Keratinocyte (primary cell): ENCODE measurements around the gene ASCC3. TPM values are rescaled to one million over a fixed set of nuclear protein-coding genes. Genes with fewer than 3 reads are reported as not detected.

ENCODE experiments used
- DNase-seq: peaks from one replicate; pipeline ENCODE4 v3.0.0-alpha.2; 2011; ENCODE audit warnings: low read depth, missing footprints, low spot score
- FAIRE-seq: peaks from 2 replicates; lab custom pipeline; 2011; peaks lifted over from hg19 to GRCh38; lab: Jason Lieb, UNC
- H2AFZ ChIP-seq: 2 replicates; pipeline ENCODE4 v1.6.0; 2012; ENCODE audit warnings: low read length, control low read depth, inconsistent platforms; ENCODE audit not compliant: control insufficient read depth
- H3K27ac ChIP-seq: 2 replicates; pipeline ENCODE4 v1.5.1; 2011; ENCODE audit warnings: low read length; ENCODE audit not compliant: control insufficient read depth, insufficient read depth
- H3K27me3 ChIP-seq: 3 replicates; pipeline ENCODE4 v1.6.0; 2011; ENCODE audit warnings: low read length; ENCODE audit not compliant: control insufficient read depth, insufficient read depth; ENCODE audit errors: extremely low read depth
- H3K36me3 ChIP-seq, 2 experiments: 2 replicates in 1 of 2; 3 replicates in 1 of 2; pipeline ENCODE4 v1.5.1; 2011; ENCODE audit warnings: low read length in 2 of 2, mild to moderate bottlenecking in 1 of 2; ENCODE audit not compliant: control insufficient read depth in 2 of 2, insufficient read depth in 2 of 2; ENCODE audit errors: extremely low read depth in 1 of 2
- H3K4me1 ChIP-seq: 3 replicates; pipeline ENCODE4 v1.5.1; 2011; ENCODE audit warnings: low read length; ENCODE audit not compliant: control insufficient read depth, insufficient read depth; ENCODE audit errors: extremely low read depth
- H3K4me2 ChIP-seq: 3 replicates; pipeline ENCODE4 v1.6.0; 2011; ENCODE audit warnings: low read depth, low read length; ENCODE audit not compliant: control insufficient read depth, insufficient read depth; ENCODE audit errors: extremely low read depth
- H3K4me3 ChIP-seq, 3 experiments: fragments of 200-600 bp in 1 of 3; sonication (generic) in 1 of 3; 2 replicates in 2 of 3; 3 replicates in 1 of 3; pipeline ENCODE4 v1.5.1; 2011 to 2016; ENCODE audit warnings: low read length in 3 of 3, mild to moderate bottlenecking in 3 of 3, control low read depth in 2 of 3, inconsistent platforms in 1 of 3, low read depth in 1 of 3, mixed read lengths in 1 of 3, mixed run types in 1 of 3, moderate library complexity in 1 of 3; ENCODE audit not compliant: control insufficient read depth in 2 of 3, insufficient read depth in 2 of 3; ENCODE audit errors: extremely low read depth in 1 of 3
- H3K79me2 ChIP-seq: 2 replicates; pipeline ENCODE4 v1.6.0; 2012; ENCODE audit warnings: low read length; ENCODE audit not compliant: control insufficient read depth, insufficient read depth
- H3K9ac ChIP-seq: 3 replicates; pipeline ENCODE4 v1.6.0; 2011; ENCODE audit warnings: low read length; ENCODE audit not compliant: control insufficient read depth, insufficient read depth; ENCODE audit errors: extremely low read depth
- H3K9me1 ChIP-seq: 3 replicates; pipeline ENCODE4 v1.6.0; 2011; ENCODE audit warnings: low read length; ENCODE audit not compliant: control insufficient read depth, insufficient read depth; ENCODE audit errors: extremely low read depth
- H3K9me3 ChIP-seq: 2 replicates; pipeline ENCODE4 v1.5.1; 2012; ENCODE audit warnings: low read depth, low read length; ENCODE audit not compliant: control insufficient read depth
- H4K20me1 ChIP-seq: 3 replicates; pipeline ENCODE4 v1.6.0; 2011; ENCODE audit warnings: low read length; ENCODE audit not compliant: control insufficient read depth, insufficient read depth; ENCODE audit errors: extremely low read depth
- CTCF ChIP-seq, 3 experiments: IDR thresholded peaks in 1 of 3; conservative IDR thresholded peaks in 1 of 3; optimal IDR thresholded peaks in 1 of 3; 2 replicates in 2 of 3; 3 replicates in 1 of 3; pipeline versions ENCODE3 to v1.5.1; 2011; ENCODE audit warnings: low read length in 3 of 3, mild to moderate bottlenecking in 3 of 3, moderate library complexity in 2 of 3, control low read depth in 1 of 3, inconsistent platforms in 1 of 3; ENCODE audit not compliant: insufficient read depth in 2 of 3; ENCODE audit errors: extremely low read depth in 1 of 3
- EZH2 ChIP-seq: IDR thresholded peaks from one replicate; pipeline ENCODE4 v1.6.1; 2012; ENCODE audit warnings: inconsistent platforms, mild to moderate bottlenecking, low read length, moderate library complexity
- dilution Hi-C: fragments of 300-500 bp; cut with MboI; formaldehyde crosslinking; loops from one replicate; pipeline ENCODE4 v1.7.0; 2020; ENCODE audit warnings: low sequenced_read_pairs; ENCODE audit not compliant: extremely low pct_ligation_motif_present
- polyA plus RNA-seq, 5 experiments: library from polyadenylated mRNA; depleted of rRNA in 3 of 5; stranded (reverse) in 3 of 5; stranded (forward) in 1 of 5; unstranded in 1 of 5; fragments of >200 nt; gene quantifications; 1 replicate in 1 of 5; 2 replicates in 3 of 5; 3 replicates in 1 of 5; pipeline versions ENCODE4 v1.2.1 to v1.2.3, GENCODE V29; 2011 to 2012; ENCODE audit warnings: missing spikeins in 2 of 5, low read depth in 1 of 5, low replicate concordance in 1 of 5

Gene ASCC3
- polyA plus RNA-seq, 1 donor (not counting 4 experiments of a cell fraction or from before 2014, with no cell fraction given), result 58.6 TPM

GRCh38 chr6:100622907-100623692, 258.0 kb downstream of the ASCC3 start:
- H3K9me3 ChIP-seq, result peaks cover 2% of the 10 kb centered on the region
- H3K9ac ChIP-seq, result no peak overlapping the region
- dilution Hi-C loops, result no loop called here
- no peaks in the 10 kb centered on the region for H3K27me3 ChIP-seq
- H2AFZ ChIP-seq, result no peak overlapping the region
- no peak overlapping the region for H3K4me2 ChIP-seq
- H3K36me3 ChIP-seq, result no peaks in the 10 kb centered on the region
- peaks cover 17% of the 10 kb centered on the region for H3K4me1 ChIP-seq
- H3K4me3 ChIP-seq, result no peak overlapping the region
- no peak overlapping the region for H3K27ac ChIP-seq
- H3K79me2 ChIP-seq, result no peaks in the 10 kb centered on the region
- no peaks in the 10 kb centered on the region for H3K9me1 ChIP-seq
- FAIRE-seq (no peak), DNase-seq (no peak)
- TF ChIP-seq EZH2, result no peak
- H4K20me1 ChIP-seq, result no peaks in the 10 kb centered on the region

GRCh38 chr6:100620085-100620840, 260.9 kb downstream of the ASCC3 start:
- Histone ChIP-seq H3K79me2 (no peaks in the 10 kb centered on the region), H3K4me1 (peaks cover 20% of the 10 kb centered on the region), H3K9me3 (peaks cover 2% of the 10 kb centered on the region), H2AFZ (no peak overlapping the region), H3K4me2 (no peak overlapping the region), H4K20me1 (no peaks in the 10 kb centered on the region), H3K9ac (no peak overlapping the region), H3K27ac (no peak overlapping the region), H3K9me1 (no peaks in the 10 kb centered on the region), H3K4me3 (no peak overlapping the region), H3K27me3 (no peaks in the 10 kb centered on the region), H3K36me3 (no peaks in the 10 kb centered on the region)
- no peak for DNase-seq
- TF ChIP-seq CTCF (optimal IDR thresholded peaks at IDR 0.05 in 1 of 3, IDR thresholded peaks at IDR 0.05 in 1 of 3, conservative IDR thresholded peaks at IDR 0.05 in 1 of 3; ENCODE audit: extremely low read depth in 1 of 3, insufficient read depth in 2 of 3, low read length in 3 of 3) (no peak), EZH2 (no peak)
- dilution Hi-C loops, result no loop called here
- peak; percentile 58 for FAIRE-seq
